GM13976 (cell line): ENCODE results near the gene AMZ1.

Experiments
- DNase-seq: peaks from one replicate; pipeline ENCODE4 v3.0.0; 2012; ENCODE audit warnings: low spot score
- in situ Hi-C: fragments of 300-500 bp; cut with MboI; formaldehyde crosslinking; loops from one replicate; pipeline ENCODE4 v1.12.0; 2022; ENCODE audit warnings: low sequenced_read_pairs, mixed read lengths, inconsistent platforms; ENCODE audit not compliant: unreplicated experiment
- TF ChIP-seq, protein P1 (sequence below): IDR thresholded peaks from 2 replicates; pipeline ENCODE4 v1.5.1; 2012; ENCODE audit warnings: borderline replicate concordance, mild to moderate bottlenecking; ENCODE audit not compliant: insufficient read depth; ENCODE audit errors: extremely low read depth, missing control alignments, control extremely low read depth

The AMZ1 gene

DNA sequence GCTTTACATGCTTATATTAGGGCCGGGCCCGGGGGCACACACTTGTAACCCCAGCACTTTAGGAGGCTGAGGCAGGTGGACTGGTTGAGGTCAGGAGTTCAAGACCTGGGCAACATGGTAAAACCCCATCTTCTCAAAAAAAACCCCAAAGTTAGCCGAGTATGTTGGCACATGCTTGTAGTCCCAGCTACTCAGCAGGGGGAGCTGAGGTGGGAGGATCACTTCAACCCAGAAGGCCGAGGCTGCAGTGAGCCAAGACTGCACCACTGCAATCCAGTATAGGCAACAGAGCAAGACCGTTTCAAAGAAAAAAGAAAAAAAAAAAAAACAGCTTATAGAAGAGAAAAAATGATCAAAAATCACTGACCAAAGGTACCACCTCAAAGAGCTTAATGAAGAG, 63.1 kb downstream of the AMZ1 start:
- TF ChIP-seq, protein P1, sequence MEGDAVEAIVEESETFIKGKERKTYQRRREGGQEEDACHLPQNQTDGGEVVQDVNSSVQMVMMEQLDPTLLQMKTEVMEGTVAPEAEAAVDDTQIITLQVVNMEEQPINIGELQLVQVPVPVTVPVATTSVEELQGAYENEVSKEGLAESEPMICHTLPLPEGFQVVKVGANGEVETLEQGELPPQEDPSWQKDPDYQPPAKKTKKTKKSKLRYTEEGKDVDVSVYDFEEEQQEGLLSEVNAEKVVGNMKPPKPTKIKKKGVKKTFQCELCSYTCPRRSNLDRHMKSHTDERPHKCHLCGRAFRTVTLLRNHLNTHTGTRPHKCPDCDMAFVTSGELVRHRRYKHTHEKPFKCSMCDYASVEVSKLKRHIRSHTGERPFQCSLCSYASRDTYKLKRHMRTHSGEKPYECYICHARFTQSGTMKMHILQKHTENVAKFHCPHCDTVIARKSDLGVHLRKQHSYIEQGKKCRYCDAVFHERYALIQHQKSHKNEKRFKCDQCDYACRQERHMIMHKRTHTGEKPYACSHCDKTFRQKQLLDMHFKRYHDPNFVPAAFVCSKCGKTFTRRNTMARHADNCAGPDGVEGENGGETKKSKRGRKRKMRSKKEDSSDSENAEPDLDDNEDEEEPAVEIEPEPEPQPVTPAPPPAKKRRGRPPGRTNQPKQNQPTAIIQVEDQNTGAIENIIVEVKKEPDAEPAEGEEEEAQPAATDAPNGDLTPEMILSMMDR = no peak
- in situ Hi-C loops = no loop called here
- no peak for DNase-seq

DNA sequence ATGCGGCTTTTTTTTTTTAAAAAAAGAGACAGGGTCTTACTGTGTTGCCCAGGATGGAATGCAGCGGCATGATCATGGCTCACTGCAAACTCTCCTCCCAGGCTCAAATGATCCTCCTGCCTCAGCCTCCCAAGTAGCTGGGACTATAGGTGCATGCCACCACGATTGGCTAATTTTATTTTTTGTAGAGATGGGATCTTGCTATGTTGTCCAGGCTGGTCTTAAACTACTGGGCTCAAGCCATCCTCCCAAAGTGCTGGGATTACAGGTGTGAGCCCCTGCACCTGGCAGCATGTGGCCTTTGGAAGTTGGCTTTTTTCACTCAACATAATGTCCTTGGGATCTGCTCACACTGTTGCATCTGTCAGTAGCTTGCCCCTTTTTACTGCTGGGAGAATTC, 65.1 kb downstream of the AMZ1 start:
- DNase-seq = no peak
- in situ Hi-C loops = no loop called here
- TF ChIP-seq, protein P1 = no peak

DNA sequence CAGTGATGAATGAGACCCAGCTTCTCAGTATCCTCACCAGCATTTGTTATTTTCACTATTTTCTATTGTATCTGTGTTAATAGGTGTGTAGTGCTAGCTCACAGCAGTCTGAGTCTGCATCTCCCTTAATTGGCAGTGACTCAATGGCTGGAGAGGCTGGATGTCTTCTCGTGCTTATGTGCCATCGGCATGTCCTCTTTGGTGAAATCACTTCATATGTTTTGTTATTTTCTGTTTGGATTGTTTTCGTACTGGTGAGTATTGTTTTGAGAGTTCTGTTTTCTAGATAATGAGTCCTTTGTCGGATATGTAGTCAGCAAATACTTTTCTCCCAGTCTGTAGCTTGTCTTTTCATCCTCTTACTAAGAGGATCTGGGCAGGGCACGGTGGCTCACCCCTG, 66.1 kb downstream of the AMZ1 start:
- in situ Hi-C loops = no loop called here
- no peak for DNase-seq
- TF ChIP-seq, protein P1 = no peak

DNA sequence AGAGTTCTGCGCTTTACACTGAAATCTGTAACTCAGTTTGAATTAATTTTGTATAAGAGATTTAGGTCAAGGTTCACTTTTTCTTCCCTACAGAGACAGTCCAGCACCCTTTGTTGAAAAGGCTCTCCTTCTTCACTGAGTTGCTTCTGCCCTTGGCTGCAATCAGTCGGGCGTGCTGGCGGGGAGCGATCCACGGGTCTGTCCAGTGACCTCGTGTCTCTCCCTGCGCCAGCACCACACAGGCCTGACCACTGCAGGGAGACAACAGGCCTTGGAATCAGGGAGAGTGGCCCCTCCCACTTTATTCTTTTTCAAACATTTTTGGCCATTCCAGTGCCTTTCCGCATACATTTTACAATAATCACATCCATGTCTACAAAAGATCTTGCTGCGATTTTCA, 66.9 kb downstream of the AMZ1 start:
- TF ChIP-seq, protein P1 = no peak
- no peak for DNase-seq
- in situ Hi-C loops = no loop called here

DNA sequence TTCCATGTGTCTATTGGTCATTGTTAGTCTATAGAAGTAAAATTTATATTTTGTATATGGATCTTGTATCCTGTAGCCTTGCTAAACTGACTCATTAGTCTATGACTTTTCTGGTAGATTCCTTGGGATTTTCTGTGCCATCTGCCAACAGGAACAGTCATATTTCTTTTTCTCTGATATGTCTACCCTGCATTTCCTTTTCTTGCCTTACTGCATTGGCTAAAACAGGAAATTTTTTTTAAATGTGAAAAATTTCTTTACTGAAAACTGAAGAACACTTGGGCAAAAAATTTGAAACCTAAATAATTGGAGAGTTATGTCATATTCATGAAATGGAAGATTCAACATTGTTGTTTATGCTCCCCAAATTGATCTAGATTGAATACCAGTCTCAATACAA, 67.5 kb downstream of the AMZ1 start:
- no peak for DNase-seq
- TF ChIP-seq, protein P1 = no peak
- in situ Hi-C loops = no loop called here

DNA sequence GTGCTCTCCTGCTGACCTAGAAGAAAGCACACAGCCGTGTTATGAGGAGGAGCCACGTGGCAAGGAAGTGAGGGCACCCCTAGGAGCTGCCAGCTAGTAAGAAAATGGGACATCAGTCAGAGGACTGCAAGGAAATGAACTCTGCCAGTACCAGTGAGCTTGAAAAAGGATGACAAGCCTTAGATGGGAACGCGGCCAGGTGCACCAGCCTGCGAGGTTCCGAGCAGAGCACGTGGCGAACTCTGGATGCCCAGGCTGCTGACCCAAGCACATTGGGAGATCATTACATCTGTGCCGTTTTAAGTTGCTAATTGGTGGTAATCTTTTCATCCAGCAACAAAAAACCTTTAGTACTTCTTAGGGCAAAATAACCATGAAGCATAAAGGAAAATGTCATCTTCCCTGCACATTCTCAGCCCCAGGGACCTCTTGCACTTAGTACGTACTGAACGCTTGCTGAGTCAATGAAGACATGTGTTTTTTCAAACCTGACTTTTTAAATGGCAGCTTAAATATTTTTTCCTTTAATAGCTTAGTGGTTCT, 69.4 kb downstream of the AMZ1 start:
- in situ Hi-C loops = no loop called here
- TF ChIP-seq, protein P1 = no peak
- no peak for DNase-seq
